Cardiac muscle cell (in vitro differentiated cells and primary cell): Measurements from ENCODE around the gene UBE3A. TPM values are rescaled to one million over a fixed set of nuclear protein-coding genes. Genes with fewer than 3 reads are reported as not detected.

Experiments
- DNase-seq, 2 donors: peaks; one replicate each; pipeline versions ENCODE4 v3.0.0 to v3.0.0-alpha.2; 2010 to 2017; ENCODE audit warnings: low read depth in 1 of 2, low spot score in 1 of 2
- H3K27ac ChIP-seq: fragments of 200-600 bp; sonication (generic); 2 replicates; pipeline ENCODE4 v1.5.1; 2016
- H3K27me3 ChIP-seq: fragments of 200-600 bp; sonication (generic); 2 replicates; pipeline ENCODE4 v1.6.0; 2016; ENCODE audit warnings: control low read depth
- H3K36me3 ChIP-seq: fragments of 200-600 bp; sonication (generic); 2 replicates; pipeline ENCODE4 v1.5.1; 2016; ENCODE audit warnings: control low read depth
- H3K4me1 ChIP-seq: fragments of 200-600 bp; sonication (generic); 2 replicates; pipeline ENCODE4 v1.8.1; 2017; ENCODE audit warnings: low read depth, mild to moderate bottlenecking, mixed run types
- H3K4me3 ChIP-seq: fragments of 200-600 bp; sonication (generic); 2 replicates; pipeline ENCODE4 v1.5.1; 2016; ENCODE audit warnings: mild to moderate bottlenecking
- H3K9me3 ChIP-seq: fragments of 200-600 bp; sonication (generic); 2 replicates; pipeline ENCODE4 v1.5.1; 2017; ENCODE audit warnings: low read depth, mild to moderate bottlenecking, control low read depth
- polyA plus RNA-seq: library from polyadenylated mRNA; unstranded; fragments of >200 nt; fragmentation: Nextera tagmentation; extraction: Ambion mirVana; gene quantifications from 2 replicates; pipeline ENCODE4 v1.2.1, GENCODE V29; 2016
- total RNA-seq: library from RNA; depleted of rRNA; stranded (reverse); fragments of >200 nt; gene quantifications from 2 replicates; pipeline ENCODE4 v1.2.3, GENCODE V29; 2016
- TF ChIP-seq, protein P1 (sequence below): IDR thresholded peaks from 2 replicates; pipeline ENCODE4 v1.5.1; 2012; ENCODE audit warnings: low read depth, mild to moderate bottlenecking, low read length

The UBE3A gene
- total and polyA plus RNA-seq, 2 experiments from 2014 or later = 92.2 to 96.2 TPM

DNA sequence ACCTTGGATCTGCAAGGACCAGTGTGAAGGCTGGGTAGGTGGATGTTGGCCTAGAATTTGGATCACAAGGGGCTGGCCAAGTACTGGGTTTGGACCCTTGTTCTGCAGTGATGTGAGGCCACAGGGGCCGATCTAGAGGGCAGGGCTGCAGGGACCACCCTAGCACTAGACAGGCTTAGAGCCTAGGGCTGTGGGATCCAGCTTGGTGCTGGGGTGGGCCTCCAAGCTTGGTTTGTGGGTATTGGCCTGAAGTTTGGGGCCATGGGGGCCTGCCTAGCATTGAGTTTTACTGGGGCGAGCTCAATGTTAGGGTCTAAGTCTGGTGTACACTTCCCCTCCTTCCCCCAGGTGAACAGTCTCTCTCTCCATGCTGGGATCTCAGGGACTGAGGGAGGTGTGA lies 36.5 kb downstream of the UBE3A start:
- Histone ChIP-seq H3K9me3 (no peaks in the 10 kb centered on the region), H3K4me1 (peaks cover 6% of the 10 kb centered on the region), H3K27me3 (no peaks in the 10 kb centered on the region), H3K27ac (no peak overlapping the region), H3K4me3 (no peak overlapping the region), H3K36me3 (no peaks in the 10 kb centered on the region)
- TF ChIP-seq, protein P1, sequence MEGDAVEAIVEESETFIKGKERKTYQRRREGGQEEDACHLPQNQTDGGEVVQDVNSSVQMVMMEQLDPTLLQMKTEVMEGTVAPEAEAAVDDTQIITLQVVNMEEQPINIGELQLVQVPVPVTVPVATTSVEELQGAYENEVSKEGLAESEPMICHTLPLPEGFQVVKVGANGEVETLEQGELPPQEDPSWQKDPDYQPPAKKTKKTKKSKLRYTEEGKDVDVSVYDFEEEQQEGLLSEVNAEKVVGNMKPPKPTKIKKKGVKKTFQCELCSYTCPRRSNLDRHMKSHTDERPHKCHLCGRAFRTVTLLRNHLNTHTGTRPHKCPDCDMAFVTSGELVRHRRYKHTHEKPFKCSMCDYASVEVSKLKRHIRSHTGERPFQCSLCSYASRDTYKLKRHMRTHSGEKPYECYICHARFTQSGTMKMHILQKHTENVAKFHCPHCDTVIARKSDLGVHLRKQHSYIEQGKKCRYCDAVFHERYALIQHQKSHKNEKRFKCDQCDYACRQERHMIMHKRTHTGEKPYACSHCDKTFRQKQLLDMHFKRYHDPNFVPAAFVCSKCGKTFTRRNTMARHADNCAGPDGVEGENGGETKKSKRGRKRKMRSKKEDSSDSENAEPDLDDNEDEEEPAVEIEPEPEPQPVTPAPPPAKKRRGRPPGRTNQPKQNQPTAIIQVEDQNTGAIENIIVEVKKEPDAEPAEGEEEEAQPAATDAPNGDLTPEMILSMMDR = no peak
- no peak for DNase-seq

DNA sequence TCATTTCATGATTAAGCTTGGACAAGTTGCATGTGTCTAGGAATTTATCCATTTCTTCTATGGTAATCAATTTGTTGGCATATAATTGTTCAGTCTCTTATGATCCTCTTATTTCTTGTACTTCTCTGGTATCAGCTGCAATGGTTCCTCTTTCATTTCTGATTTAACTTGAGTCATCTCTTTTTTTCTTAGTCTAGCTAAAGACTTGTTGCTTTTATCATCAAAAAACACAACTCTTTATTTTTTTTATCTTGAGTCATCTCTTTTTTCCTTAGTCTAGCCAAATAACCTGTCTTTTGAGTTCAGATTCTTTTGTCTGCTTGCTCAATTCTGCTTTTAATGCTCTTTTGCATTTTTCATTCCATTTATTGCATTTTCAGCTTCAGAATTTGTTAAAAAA lies 37.3 kb downstream of the UBE3A start:
- Histone ChIP-seq H3K27ac (no peak overlapping the region), H3K27me3 (no peaks in the 10 kb centered on the region), H3K36me3 (no peaks in the 10 kb centered on the region), H3K4me1 (no peaks in the 10 kb centered on the region), H3K9me3 (no peaks in the 10 kb centered on the region), H3K4me3 (no peak overlapping the region)
- DNase-seq = no peak
- TF ChIP-seq, protein P1 = no peak

DNA sequence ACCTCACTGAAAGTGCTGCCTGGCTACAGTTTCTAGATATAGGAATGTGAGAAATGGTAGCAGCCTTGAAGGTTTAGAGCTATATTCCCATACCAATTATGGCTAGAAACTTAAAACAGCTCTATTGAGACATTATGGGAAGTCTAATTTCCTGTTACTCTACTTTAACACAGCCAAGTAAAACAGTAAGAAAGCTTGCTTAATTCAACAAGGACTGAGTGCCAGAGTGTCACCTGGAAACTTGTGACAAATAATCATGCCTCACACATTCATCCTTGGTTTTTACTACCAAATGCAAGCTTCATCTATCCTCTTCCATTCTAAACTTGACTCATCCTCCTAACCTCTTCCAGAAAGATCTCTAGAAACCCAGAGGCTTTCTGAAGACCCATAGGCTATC lies 41.7 kb downstream of the UBE3A start:
- H3K36me3 ChIP-seq = no peaks in the 10 kb centered on the region
- TF ChIP-seq, protein P1 = no peak
- H3K4me3 ChIP-seq = no peak overlapping the region
- no peaks in the 10 kb centered on the region for H3K27me3 ChIP-seq
- no peak for DNase-seq
- no peak overlapping the region for H3K27ac ChIP-seq
- H3K9me3 ChIP-seq = no peaks in the 10 kb centered on the region
- H3K4me1 ChIP-seq = no peaks in the 10 kb centered on the region

DNA sequence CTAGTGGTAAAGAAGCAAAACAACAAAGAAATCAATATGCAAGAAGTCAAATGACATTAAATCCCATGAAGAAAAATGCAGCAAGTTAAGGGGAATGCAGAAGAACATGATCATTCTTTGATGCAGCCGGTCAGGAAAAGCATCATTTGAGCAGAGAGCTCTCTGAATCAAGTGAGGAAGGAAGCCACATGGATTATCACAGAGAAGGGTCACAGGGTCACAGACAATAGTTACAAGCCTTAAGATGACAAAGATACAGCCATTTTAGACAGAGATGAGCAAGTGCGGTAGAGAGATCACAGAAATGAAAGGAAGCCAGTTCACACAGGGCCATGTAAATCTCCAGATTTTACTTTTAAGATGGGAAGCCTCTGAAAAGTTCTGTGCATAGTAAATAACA lies 43.9 kb downstream of the UBE3A start:
- Histone ChIP-seq H3K27ac (no peak overlapping the region), H3K4me1 (no peaks in the 10 kb centered on the region), H3K27me3 (no peaks in the 10 kb centered on the region), H3K9me3 (no peaks in the 10 kb centered on the region), H3K4me3 (no peak overlapping the region), H3K36me3 (no peaks in the 10 kb centered on the region)
- no peak for DNase-seq
- TF ChIP-seq, protein P1 = no peak

DNA sequence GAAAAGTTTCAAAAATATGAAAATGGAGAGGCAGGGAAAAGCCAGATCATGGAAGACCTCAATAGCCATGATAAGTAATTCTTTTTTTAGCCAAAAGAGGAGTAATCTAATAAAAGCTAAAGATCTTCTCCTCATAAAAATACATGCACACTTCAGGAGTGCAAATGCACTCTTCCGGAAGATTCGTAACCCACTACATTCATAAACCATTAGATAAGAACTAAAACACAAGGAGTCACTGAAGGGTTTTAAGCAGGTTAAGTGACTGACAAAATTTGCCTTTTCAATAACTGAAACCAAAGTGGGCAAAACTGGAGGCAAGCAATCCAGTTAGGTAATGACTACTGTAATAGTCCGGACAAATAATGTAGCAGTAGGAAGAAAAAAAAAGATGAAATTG lies 46.0 kb downstream of the UBE3A start:
- no peak for DNase-seq
- Histone ChIP-seq H3K9me3 (no peaks in the 10 kb centered on the region), H3K36me3 (no peaks in the 10 kb centered on the region), H3K27ac (no peak overlapping the region), H3K4me3 (no peak overlapping the region), H3K4me1 (no peaks in the 10 kb centered on the region), H3K27me3 (no peaks in the 10 kb centered on the region)
- TF ChIP-seq, protein P1 = no peak
